SH-SY5Y (cell line): ENCODE measurements around the gene WNT5A.

Source experiments
- GATA2 ChIP-seq: IDR thresholded peaks from 2 replicates; pipeline ENCODE4 v1.6.1; 2011; ENCODE audit warnings: mild to moderate bottlenecking, low read depth, low read length
- GATA3 ChIP-seq: IDR thresholded peaks from 2 replicates; pipeline ENCODE4 v1.6.1; 2011; ENCODE audit warnings: low read depth, mild to moderate bottlenecking, low read length, moderate library complexity

- TF ChIP-seq GATA2 (no peak), GATA3 (no peak)
Measured at GRCh38 chr3:55486857-55487380, at the start of gene WNT5A.
